ENCODE data around the gene HOXA7. TPM values are rescaled to one million over a fixed set of nuclear protein-coding genes. Genes with fewer than 3 reads are reported as not detected.

The HOXA7 gene
- total and polyA plus RNA-seq, 2 experiments from 2014 or later = 0.24 TPM; not detected in 1

GRCh38 chr7:27141137-27141922, 15.1 kb downstream of the HOXA7 start:
- Histone ChIP-seq H3K9me2 (ENCODE audit: insufficient read depth) (no peaks in the 10 kb centered on the region), H3K79me2 (replicated peaks; ENCODE audit: insufficient read depth) (no peaks in the 10 kb centered on the region), H3K36me3 (ENCODE audit: insufficient read depth) (no peaks in the 10 kb centered on the region), H2AFZ (no peak overlapping the region), H3K27me3 (ENCODE audit: insufficient read depth) (peaks cover 100% of the 10 kb centered on the region), H3K4me1 (ENCODE audit: insufficient read depth) (peaks cover 31% of the 10 kb centered on the region), H4K20me1 (replicated peaks; ENCODE audit: insufficient read depth) (peaks cover 40% of the 10 kb centered on the region), H3F3A (replicated peaks; ENCODE audit: low read depth) (peaks cover 37% of the 10 kb centered on the region), H3K4me3 (no peak overlapping the region), H3K27ac (ENCODE audit: low read depth) (no peak overlapping the region), H3K4me2 (no peak overlapping the region)
- no peak for ATAC-seq
- no peak overlapping the region for H3K27ac Mint-ChIP-seq
- H3K4me1 Mint-ChIP-seq = peaks cover 21% of the 10 kb centered on the region
- peak overlapping the region; percentile 36; the same call in 1 of the 3 replicates for H3K4me3 Mint-ChIP-seq
- H3K27me3 Mint-ChIP-seq (ENCODE audit: insufficient read depth, low read depth, poor library complexity) = peaks cover 100% of the 10 kb centered on the region
- no peak for DNase-seq (ENCODE audit: low spot score)
- H3K36me3 Mint-ChIP-seq (ENCODE audit: low read depth) = no peaks in the 10 kb centered on the region; the same call in 2 of the 3 replicates
- no peak for TF ChIP-seq STAT1 (IDR thresholded peaks at IDR 0.05; ENCODE audit: unreplicated experiment)
- TF ChIP-seq POLR2AphosphoS5 (IDR thresholded peaks at IDR 0.05; ENCODE audit: low read depth) = no peak
- TF ChIP-seq NANOG (IDR thresholded peaks at IDR 0.05; ENCODE audit: borderline replicate concordance) = no peak
- TF ChIP-seq ZNF331 (CRISPR knock-in tag; IDR thresholded peaks at IDR 0.05; ENCODE audit: low read depth) = no peak
- peak; percentile 77 for TF ChIP-seq EZH2phosphoT487 (IDR thresholded peaks at IDR 0.05; ENCODE audit: unreplicated experiment)
- peak; percentile 96 for TF ChIP-seq EZH2 (IDR thresholded peaks at IDR 0.05; ENCODE audit: low read depth, unreplicated experiment)
- peaks cover 11% of the 10 kb centered on the region; the same call in 2 of the 3 replicates for H3K9me3 Mint-ChIP-seq

GRCh38 chr7:27140126-27140857, 16.2 kb downstream of the HOXA7 start:
- Mint-ChIP-seq H3K4me3 (no peak overlapping the region), H3K4me1 (peaks cover 21% of the 10 kb centered on the region), H3K27me3 (ENCODE audit: insufficient read depth, low read depth, poor library complexity) (peaks cover 100% of the 10 kb centered on the region), H3K36me3 (ENCODE audit: low read depth) (no peaks in the 10 kb centered on the region; the same call in 2 of the 3 replicates), H3K9me3 (peaks cover 8% of the 10 kb centered on the region; the same call in 2 of the 3 replicates), H3K27ac (no peak overlapping the region)
- Histone ChIP-seq H3K79me2 (replicated peaks; ENCODE audit: insufficient read depth) (no peaks in the 10 kb centered on the region), H3K4me1 (ENCODE audit: insufficient read depth) (peaks cover 31% of the 10 kb centered on the region), H3K27me3 (ENCODE audit: insufficient read depth) (peaks cover 100% of the 10 kb centered on the region), H3K36me3 (ENCODE audit: insufficient read depth) (no peaks in the 10 kb centered on the region), H3K27ac (ENCODE audit: low read depth) (no peak overlapping the region), H2AFZ (0 out of 2 replicates have a peak overlapping the region, but pooled peaks have one; percentile 89), H3F3A (replicated peaks; ENCODE audit: low read depth) (peaks cover 41% of the 10 kb centered on the region), H3K4me3 (0 out of 2 replicates have a peak overlapping the region, but pooled peaks have one; percentile 51), H4K20me1 (replicated peaks; ENCODE audit: insufficient read depth) (peaks cover 44% of the 10 kb centered on the region), H3K4me2 (peak overlapping the region; percentile 77; the same call in 1 of the 2 replicates), H3K9me2 (ENCODE audit: insufficient read depth) (no peaks in the 10 kb centered on the region)
- no peak for DNase-seq (ENCODE audit: low spot score)
- no peak for TF ChIP-seq ZNF114 (CRISPR knock-in tag; IDR thresholded peaks at IDR 0.05)
- TF ChIP-seq EZH2 (IDR thresholded peaks at IDR 0.05; ENCODE audit: low read depth, unreplicated experiment) = peak; percentile 62
- no peak for TF ChIP-seq ZNF331 (CRISPR knock-in tag; IDR thresholded peaks at IDR 0.05; ENCODE audit: low read depth)
- TF ChIP-seq JUNB (IDR thresholded peaks at IDR 0.05; ENCODE audit: unreplicated experiment) = no peak
- no peak for ATAC-seq

Measured in GM23338 (cell line).